NCI-H345 treated with DMSO at 0.1 percent for 48 hours (cell line): ENCODE measurements around the gene DENND1A.

ENCODE experiments used
- DNase-seq: peaks from one replicate; lab custom pipeline; 2025; ENCODE audit not compliant: unreplicated experiment; lab: John Stamatoyannopoulos, UW

The DENND1A gene

DNA sequence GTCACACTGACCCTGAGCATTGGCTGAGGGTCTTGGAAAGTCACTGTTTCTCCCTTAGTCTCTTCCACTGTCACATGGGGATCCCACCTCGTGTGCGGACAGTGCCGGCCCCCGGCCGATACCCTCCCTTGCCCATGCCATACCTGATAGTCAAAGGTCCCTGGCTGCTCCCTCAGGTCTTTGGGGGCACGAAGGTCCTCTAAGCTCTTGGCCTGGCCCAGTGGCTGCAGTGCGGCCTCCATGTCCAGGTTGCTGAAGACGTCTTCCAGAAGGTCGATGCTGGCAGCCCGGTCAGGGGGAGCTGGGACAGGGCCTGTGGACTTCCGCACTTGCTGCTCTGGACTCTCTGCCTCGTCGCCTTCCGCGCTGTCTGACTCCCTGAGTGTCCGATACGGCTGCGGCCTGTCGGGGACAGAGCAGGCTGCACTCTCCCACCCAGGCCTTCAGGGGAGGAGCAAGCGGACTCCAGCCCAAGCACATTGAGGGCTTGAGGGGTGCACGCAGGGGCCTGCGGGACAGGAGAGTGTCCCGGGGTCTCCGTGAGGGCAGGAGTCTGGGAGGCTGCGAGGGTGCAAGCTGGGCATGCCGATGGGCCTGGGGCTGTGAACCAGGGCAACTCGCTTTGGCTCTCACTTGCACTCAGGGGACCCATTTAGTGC is 546.3 kb downstream of the DENND1A start:
- DNase-seq: no peak

DNA sequence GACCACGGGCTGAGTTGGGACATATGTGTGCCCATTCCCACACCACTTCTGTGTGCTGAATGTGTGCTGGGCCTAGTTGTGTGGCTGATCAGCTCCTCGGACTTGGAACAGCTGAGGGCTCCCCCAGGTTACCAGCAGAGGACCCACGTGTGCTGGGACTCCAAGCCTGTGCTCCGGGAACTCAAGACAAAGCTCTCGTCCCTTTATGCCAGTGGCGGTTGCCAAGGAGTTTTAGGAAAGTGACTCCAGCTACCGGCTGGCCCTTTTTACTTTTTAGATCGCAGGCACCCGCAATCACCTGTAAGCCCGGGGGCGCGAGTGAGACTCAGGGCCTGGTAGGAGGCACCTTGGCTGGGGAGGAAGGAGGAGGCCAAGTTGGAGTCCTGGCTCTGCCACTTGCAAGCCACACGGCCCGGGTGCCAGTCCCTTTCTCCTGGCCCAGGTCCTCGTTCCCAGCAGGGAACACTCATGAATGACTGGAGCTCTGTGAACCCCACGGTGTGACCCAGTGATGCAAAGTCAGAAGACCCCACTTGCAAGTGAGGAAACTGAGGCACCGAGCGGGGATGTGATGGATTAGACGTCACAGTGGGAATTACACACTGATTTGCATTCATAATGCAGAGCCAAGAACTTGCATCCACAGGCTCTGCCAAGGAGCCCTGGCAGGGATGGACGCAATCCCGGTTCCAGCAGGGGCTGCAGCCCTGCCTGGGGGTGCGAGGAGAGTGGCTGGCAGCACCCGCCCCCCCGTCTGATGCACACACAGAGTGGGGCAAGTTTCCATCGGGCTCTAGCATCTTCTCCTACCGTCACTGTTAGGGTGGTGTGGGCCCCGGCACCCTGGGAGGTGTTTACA is 547.0 kb downstream of the DENND1A start:
- no peak for DNase-seq

DNA sequence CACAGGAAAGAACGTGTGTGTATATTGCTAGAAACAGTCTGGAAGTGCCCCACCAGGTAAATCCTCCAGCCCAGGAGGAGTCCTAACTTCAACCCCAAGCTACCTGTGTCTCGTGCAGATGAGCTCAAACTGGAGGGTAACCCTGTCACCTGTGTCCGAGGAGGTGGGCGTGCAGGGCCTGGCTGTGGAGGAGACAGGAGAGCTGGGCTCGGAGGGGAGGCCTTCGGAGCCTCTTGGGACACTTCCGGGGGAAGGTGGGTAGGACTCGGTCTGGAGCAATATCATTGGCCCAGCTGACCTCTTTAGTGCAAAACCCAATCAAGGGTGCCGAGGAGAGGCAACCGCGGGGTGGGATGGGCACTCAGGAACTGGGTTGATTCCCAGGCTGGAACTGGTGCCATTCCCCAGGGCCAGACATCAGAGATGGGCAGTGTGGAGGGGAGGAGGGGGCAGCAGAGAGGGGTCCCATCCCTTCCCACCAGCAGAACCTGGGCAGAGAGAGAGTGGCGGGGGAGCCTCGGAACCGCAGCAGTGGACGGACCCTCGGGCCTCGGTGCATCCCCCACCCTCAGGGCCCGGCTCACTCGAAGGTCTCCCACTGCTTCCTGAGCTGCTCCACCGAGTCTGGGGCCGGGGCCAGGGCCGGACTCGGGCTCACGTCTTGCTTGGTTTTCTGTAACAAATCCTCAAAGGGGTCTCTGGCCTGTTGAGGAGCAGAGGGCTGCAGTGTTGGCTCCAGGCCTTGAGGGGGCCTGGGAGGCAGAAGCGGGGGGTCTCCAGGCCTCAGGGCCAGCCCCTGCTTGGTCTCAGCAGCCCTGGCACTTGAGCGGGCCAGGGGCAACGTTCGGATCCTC is 548.8 kb downstream of the DENND1A start:
- no peak for DNase-seq

DNA sequence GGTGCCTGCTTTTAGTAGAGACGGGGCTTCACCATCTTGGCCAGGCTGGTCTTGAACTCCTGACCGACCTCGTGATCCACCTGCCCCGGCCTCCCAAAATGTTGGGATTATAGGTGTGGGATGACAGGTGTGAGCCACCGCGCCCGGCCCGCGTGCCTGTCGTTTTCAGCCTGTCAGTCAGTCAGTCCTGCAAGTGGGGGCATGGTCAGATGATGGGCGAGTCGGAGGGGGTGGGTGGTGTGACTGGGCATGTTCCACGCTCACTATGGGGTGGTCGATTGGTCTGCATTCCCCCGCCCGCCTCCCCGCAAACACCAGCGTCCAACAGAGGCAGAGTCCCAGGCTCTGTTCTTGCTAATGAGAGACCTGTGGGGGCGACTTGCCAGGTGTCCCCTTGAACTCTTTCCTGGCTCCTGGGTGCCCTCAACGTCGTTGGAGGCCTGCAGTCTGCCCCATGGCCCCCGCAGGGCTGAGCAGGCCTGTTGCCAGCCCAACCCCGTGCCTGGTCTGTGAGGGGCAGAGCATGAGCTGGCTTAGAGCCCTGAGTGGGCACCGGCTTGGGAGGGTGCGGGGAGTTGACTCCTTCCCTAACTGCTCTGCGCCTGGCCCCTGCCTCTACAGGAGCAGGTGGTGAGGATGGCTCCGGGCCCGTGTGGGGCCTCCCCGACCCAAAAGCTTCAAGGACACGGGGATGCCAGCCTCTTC is 550.8 kb downstream of the DENND1A start:
- DNase-seq: no peak

DNA sequence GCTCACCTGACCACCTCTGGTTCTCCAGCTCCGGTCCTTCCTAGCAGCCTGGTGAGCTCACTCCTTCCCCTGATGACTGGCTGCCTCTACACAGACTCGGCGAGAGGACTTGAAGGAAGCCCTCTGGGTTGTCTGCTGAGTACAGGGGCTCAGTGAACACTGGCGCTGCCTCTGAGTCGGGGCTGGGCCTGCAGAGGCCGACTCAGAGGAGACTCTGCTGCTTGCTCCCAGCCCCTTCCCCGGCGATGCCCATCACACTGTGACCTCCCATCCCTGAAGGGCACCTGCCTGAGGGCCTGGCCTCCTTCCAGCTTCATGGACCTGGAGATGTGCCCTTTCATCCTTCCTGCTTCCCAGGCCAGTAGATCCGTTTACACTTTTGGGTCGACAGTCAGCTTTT is 551.9 kb downstream of the DENND1A start:
- DNase-seq: no peak

DNA sequence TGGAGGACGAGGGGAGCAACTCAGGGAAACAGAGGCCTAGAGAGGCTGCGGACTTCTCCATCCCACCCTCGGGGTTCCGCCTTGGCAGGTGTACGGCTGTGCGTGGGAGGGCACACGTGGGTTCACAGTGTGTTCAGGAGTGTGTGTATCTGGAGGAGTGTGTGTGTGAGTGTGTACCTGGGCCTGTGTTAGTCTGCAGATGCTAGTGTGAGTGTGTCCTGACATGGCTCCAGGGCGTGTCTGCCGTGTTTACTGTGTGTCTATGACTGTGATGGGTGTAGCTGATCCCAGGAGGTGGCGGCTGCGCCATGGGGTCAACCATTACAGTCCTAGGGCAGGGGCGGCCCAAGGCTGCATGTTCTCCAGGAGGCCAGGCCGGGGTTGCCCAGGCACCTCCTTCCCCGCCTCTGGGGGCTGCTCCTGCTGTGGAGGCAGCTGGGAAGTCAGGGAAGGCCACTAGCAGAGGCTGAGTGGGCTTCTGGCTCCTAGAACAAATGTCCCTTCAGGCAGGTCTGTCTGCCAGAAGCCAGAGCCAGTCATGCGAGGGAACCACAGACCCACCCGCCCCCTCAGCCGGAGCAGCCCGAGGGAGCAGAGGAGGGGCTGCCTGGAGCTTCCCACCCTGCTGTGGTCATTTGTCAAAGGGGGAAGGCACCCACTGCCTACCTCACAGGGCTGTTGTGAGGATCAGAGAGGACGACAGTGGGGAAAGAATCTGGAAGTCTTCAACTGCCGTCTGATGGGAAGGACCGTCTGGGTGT is 552.5 kb downstream of the DENND1A start:
- DNase-seq: no peak

DNA sequence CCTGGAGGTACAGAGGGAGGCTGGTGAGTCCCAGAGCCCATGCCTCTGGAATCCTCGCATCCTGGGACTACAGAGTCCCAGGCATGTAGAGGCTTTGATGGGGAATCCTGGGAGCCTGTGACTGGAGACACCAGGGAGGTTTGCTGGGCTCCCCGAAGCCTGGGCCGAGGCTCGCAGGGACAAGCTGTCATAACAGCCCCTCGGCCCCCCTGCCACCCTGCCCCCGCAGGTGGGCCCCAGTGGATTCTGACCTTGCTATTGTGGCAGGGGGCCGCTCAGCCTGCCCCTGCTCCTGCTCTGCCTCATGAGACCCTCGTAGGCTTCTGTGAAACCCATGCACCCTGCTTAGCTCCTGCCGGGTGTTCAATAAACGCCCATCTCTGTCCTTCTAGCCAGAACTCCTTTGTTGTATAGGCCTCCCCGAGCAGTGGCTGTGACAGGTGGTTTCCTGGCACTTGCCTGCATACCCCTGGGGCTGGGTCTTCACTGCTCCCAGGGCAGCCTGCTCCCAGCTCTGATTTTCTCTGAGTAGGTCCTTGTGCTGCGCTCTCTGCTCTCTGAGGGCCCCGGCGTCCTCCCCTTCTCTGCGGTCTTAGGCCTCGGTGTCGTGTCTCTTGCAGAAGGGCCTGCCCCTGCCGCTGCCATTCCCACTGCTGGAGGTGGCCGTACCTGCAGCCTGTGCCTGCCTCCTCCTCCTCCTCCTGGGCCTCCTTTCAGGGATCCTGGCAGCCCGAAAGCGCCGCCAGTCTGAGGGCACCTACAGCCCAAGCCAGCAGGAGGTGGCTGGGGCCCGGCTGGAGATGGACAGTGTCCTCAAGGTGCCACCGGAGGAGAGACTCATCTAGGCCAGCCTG is 553.5 kb downstream of the DENND1A start:
- peak; percentile 63 for DNase-seq

DNA sequence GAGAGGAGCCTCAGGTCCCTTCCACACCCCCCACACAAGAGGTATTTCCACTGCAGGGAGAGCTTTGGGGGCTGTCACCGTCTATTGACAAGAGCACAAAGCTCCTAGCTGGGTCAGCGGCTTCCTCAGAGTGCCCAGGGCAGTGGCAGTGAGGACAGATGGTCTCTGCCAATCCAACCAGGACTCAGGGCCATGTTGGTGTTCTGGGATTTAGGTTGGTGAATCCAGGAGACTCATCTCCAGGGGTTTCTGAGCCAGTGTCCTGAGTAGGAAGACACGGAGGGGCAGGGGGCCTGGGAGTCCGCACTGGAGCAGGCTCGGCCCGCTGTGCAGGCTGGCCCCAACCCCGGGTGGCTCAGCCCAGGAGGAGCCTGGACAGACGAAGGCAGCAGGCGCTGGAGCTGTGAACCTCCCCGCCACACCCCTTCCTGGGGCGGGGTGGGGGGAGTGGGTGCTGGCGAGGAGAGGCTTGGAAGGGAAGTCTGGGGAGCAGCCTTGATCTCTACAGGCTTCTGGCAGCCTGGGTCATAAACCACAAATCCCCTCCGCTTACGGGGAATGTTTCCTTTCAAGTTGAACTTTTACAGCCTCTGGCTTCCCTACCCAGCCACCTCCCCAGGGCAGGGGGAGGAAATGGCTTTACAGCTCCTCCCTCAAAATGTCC is 554.3 kb downstream of the DENND1A start:
- no peak for DNase-seq

DNA sequence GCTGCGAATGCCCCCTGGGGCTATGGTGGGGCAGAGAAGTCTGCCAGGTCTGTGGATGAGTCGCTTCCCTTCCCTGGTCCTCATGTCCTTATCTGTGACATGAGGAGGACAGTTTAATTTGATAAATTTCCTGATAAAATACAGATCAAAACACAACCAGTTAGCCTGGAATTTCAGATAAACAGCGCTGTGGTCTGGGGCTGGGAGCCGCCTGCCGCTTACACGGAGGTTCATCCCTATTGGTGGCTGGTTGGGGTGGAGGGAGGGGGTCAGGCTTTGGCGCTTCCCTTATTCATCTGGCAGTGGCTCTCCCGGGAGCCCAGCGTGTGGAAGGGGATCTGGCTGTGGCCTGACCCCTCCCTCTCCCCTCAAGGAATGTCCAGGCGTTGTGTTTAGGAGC is 556.0 kb downstream of the DENND1A start:
- DNase-seq: no peak

DNA sequence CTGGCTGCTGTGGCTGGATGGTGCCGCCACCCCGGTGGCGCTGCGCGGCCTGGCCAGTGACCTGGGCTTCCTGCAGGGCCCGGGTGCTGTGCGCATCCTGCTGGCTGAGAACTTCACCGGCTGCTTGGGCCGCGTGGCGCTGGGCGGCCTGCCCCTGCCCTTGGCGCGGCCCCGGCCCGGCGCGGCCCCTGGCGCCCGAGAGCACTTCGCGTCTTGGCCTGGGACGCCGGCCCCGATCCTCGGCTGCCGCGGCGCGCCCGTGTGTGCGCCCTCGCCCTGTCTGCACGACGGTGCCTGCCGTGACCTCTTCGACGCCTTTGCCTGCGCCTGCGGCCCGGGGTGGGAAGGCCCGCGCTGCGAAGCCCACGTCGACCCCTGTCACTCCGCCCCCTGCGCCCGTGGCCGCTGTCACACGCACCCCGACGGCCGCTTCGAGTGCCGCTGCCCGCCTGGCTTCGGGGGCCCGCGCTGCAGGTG is 556.4 kb downstream of the DENND1A start:
- no peak for DNase-seq

DNA sequence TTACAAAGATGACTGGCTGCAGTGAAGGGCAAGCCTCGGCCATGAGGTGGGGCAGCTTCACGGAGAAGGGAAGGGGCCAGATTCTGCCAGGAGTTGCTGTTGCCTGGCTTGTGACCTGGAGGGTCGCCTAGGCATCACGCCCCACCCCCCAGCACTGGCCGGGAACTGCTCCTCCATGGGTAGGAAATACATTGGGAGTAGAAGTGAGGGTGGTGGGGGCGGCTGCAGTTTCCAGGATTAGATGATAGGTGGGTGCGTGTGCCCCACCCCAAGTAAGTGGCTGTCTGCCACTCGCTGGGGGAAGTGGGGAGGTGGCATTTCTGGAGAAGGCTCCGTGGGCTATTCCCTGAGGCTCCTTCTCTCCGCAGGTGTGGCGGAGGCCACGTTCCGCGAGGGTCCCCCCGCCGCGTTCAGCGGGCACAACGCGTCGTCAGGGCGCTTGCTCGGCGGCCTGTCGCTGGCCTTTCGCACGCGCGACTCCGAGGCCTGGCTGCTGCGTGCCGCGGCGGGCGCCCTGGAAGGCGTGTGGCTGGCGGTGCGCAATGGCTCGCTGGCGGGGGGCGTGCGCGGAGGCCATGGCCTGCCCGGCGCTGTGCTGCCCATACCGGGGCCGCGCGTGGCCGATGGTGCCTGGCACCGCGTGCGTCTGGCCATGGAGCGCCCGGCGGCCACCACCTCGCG is 557.0 kb downstream of the DENND1A start:
- no peak for DNase-seq

DNA sequence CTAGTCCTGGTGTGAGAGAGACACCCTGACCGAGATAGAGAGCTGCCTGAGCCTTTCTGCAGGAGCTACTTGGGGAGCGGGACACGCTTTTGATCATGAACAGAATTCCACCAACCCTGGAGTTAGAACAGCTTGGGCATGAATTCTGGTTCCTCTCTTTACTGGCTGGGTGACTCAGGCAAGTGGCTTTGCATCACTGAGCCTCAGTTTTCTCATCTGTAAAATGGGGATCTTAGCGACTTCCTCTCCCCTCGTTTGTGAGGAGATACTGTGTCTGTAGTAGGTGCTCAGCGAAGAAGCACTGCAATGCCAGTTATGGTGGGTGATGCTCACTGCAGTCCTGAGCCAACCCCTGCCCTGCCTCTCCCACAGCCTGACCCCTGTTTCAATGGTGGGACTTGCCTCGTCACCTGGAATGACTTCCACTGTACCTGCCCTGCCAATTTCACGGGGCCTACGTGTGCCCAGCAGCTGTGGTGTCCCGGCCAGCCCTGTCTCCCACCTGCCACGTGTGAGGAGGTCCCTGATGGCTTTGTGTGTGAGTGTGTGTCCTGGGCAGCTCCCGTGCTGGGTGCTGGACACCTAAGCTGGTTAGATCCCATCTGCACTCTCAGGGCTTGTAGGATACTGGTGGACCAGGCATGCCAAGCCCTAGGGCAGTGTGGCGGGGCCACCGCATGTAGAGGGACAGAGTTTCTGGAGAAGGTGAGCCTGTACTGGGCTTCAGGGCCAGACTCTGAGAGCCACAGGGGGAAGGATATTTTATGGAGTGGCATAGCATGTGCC is 557.9 kb downstream of the DENND1A start:
- DNase-seq: no peak

DNA sequence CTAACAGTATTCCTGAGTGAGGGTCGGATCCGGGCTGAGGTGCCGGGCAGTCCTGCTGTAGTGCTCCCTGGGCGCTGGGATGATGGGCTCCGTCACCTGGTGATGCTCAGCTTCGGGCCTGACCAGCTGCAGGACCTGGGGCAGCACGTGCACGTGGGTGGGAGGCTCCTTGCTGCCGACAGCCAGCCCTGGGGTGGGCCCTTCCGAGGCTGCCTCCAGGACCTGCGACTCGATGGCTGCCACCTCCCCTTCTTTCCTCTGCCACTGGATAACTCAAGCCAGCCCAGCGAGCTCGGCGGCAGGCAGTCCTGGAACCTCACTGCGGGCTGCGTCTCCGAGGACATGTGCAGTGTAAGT is 558.7 kb downstream of the DENND1A start:
- no peak for DNase-seq

DNA sequence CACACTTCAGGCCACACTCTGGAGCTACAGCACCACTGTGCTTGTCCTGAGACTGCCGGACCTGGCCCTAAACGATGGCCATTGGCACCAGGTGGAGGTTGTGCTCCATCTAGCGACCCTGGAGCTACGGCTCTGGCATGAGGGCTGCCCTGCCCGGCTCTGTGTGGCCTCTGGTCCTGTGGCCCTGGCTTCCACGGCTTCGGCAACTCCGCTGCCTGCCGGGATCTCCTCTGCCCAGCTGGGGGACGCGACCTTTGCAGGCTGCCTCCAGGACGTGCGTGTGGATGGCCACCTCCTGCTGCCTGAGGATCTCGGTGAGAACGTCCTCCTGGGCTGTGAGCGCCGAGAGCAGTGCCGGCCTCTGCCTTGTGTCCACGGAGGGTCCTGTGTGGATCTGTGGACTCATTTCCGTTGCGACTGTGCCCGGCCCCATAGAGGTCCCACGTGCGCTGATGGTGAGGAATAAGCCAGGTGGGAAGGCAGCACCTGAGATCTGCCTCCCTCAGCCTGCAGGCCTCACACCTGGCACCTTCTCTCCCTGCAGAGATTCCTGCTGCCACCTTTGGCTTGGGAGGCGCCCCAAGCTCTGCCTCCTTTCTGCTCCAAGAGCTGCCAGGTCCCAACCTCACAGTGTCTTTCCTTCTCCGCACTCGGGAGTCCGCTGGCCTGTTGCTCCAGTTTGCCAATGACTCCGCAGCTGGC is 559.2 kb downstream of the DENND1A start:
- DNase-seq: no peak

DNA sequence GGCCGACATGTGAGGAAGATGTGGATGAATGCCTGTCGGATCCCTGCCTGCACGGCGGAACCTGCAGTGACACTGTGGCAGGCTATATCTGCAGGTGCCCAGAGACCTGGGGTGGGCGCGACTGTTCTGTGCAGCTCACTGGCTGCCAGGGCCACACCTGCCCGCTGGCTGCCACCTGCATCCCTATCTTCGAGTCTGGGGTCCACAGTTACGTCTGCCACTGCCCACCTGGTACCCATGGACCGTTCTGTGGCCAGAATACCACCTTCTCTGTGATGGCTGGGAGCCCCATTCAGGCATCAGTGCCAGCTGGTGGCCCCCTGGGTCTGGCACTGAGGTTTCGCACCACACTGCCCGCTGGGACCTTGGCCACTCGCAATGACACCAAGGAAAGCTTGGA is 559.8 kb downstream of the DENND1A start:
- DNase-seq: no peak

DNA sequence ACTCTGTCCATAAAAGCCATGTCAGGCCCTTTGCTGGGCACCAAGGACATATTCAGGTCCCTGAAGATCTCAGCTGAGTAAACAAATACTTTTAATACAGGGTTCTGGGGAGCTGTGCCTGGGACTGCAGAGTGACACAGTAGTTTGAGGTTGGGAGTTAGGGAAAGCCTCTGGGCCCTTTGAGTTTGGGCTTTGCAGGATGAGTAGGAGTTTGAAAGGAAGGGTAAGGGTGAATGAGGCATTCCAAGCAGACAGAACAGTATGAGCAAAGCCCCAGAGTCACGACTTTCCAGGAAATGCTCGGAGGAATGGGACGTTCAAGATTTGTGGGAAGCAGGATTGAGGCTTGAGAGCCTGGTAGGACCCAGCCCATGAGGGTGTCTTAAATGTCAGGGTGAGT is 560.6 kb downstream of the DENND1A start:
- no peak for DNase-seq
